ENCODE data around the gene ZMIZ1.

The ZMIZ1 gene

GRCh38 chr10:79079490-79080355 lies 11.0 kb downstream of the ZMIZ1 start:
- DNase-seq (ENCODE audit: extremely low read depth in 1 of 2, low read depth in 1 of 2): no peak

GRCh38 chr10:79081353-79082034 lies 12.7 kb downstream of the ZMIZ1 start:
- DNase-seq (ENCODE audit: extremely low read depth in 1 of 2, low read depth in 1 of 2): no peak

GRCh38 chr10:79082035-79082373 lies 13.2 kb downstream of the ZMIZ1 start:
- DNase-seq (ENCODE audit: extremely low read depth in 1 of 2, low read depth in 1 of 2): no peak

GRCh38 chr10:79082631-79083596 lies 14.1 kb downstream of the ZMIZ1 start:
- no peak for DNase-seq (ENCODE audit: extremely low read depth in 1 of 2, low read depth in 1 of 2)

- DNase-seq (ENCODE audit: extremely low read depth in 1 of 2, low read depth in 1 of 2): no peak
These were observed 15.5 kb downstream of the ZMIZ1 start for GRCh38 chr10:79084012-79084971.

- no peak for DNase-seq (ENCODE audit: extremely low read depth in 1 of 2, low read depth in 1 of 2)
These were observed 16.3 kb downstream of the ZMIZ1 start for GRCh38 chr10:79084972-79085597.

- DNase-seq (ENCODE audit: extremely low read depth in 1 of 2, low read depth in 1 of 2): no peak
These were observed 18.1 kb downstream of the ZMIZ1 start for GRCh38 chr10:79086822-79087221.

GRCh38 chr10:79087721-79088120 lies 19.0 kb downstream of the ZMIZ1 start:
- DNase-seq (ENCODE audit: extremely low read depth in 1 of 2, low read depth in 1 of 2): no peak

- DNase-seq (ENCODE audit: extremely low read depth in 1 of 2, low read depth in 1 of 2): no peak
These were observed 19.4 kb downstream of the ZMIZ1 start for GRCh38 chr10:79088176-79088575.

GRCh38 chr10:79088613-79089355 lies 20.0 kb downstream of the ZMIZ1 start:
- no peak for DNase-seq (ENCODE audit: extremely low read depth in 1 of 2, low read depth in 1 of 2)

- DNase-seq (ENCODE audit: extremely low read depth in 1 of 2, low read depth in 1 of 2): no peak
These were observed 20.9 kb downstream of the ZMIZ1 start for GRCh38 chr10:79089632-79090031.

GRCh38 chr10:79090134-79090803 lies 21.5 kb downstream of the ZMIZ1 start:
- DNase-seq (ENCODE audit: extremely low read depth in 1 of 2, low read depth in 1 of 2): no peak

- no peak for DNase-seq (ENCODE audit: extremely low read depth in 1 of 2, low read depth in 1 of 2)
These were observed 23.6 kb downstream of the ZMIZ1 start for GRCh38 chr10:79092292-79092896.

GRCh38 chr10:79093658-79094411 lies 25.1 kb downstream of the ZMIZ1 start:
- DNase-seq (ENCODE audit: extremely low read depth in 1 of 2, low read depth in 1 of 2): no peak

GRCh38 chr10:79094412-79095175 lies 25.8 kb downstream of the ZMIZ1 start:
- no peak for DNase-seq (ENCODE audit: extremely low read depth in 1 of 2, low read depth in 1 of 2)

- DNase-seq (ENCODE audit: extremely low read depth in 1 of 2, low read depth in 1 of 2): no peak
These were observed 26.6 kb downstream of the ZMIZ1 start for GRCh38 chr10:79095316-79095715.
